Aorta (tissue), 5 donors: ENCODE measurements around the gene DFFB. TPM values are rescaled to one million over a fixed set of nuclear protein-coding genes. Genes with fewer than 3 reads are reported as not detected.
A peak's percentile ranks its signal among the peaks of the same experiment; 100 is the strongest.

Source experiments
- ATAC-seq: fragments of 200-7000 bp; cut with Tn5 transposase; one replicate; pipeline ENCODE4 v1.9.1; 2022; ENCODE audit warnings: moderate library complexity; ENCODE audit not compliant: low FRiP score
- DNase-seq, 2 donors: peaks; one replicate each; pipeline ENCODE4 v3.0.0-alpha.2; 2020
- H3K27ac ChIP-seq, 2 donors: one replicate each; pipeline ENCODE4 v1.5.1; 2013; ENCODE audit warnings: low read length in 2 of 2, mild to moderate bottlenecking in 2 of 2, moderate library complexity in 2 of 2, control low read depth in 1 of 2, inconsistent platforms in 1 of 2, low read depth in 1 of 2
- H3K27me3 ChIP-seq, 2 donors: one replicate each; pipeline ENCODE4 v1.6.1; 2013; ENCODE audit warnings: control low read depth in 1 of 2, low read length in 1 of 2, mild to moderate bottlenecking in 1 of 2, moderate library complexity in 1 of 2; ENCODE audit not compliant: insufficient read depth in 2 of 2, control insufficient read depth in 1 of 2
- H3K36me3 ChIP-seq, 2 donors: one replicate each; pipeline ENCODE4 v1.6.1; 2013; ENCODE audit warnings: control low read depth in 1 of 2, low read length in 1 of 2, mild to moderate bottlenecking in 1 of 2; ENCODE audit not compliant: insufficient read depth in 2 of 2, control insufficient read depth in 1 of 2
- H3K4me1 ChIP-seq, 2 donors: one replicate each; pipeline ENCODE4 v1.6.1; 2013; ENCODE audit warnings: low read length in 2 of 2, control low read depth in 1 of 2, mild to moderate bottlenecking in 1 of 2, moderate library complexity in 1 of 2; ENCODE audit not compliant: insufficient read depth in 2 of 2, control insufficient read depth in 1 of 2
- H3K4me3 ChIP-seq, 2 donors: one replicate each; pipeline ENCODE4 v1.5.1; 2013; ENCODE audit warnings: low read length in 2 of 2, control low read depth in 1 of 2, mild to moderate bottlenecking in 1 of 2
- H3K9me3 ChIP-seq: one replicate; pipeline ENCODE4 v1.6.1; 2013; ENCODE audit warnings: mild to moderate bottlenecking, low read length; ENCODE audit not compliant: control insufficient read depth
- WGBS, 2 donors: extraction: QIAGEN DNeasy Blood & Tissue Kit; methylation state at CpG; one replicate each; pipeline ENCODE4 v1.1.7; 2013; 5-methylcytosine and 5-hydroxymethylcytosine counted together
- intact Hi-C, 2 donors: fragments of 100-400 bp; cut with DNase I; formaldehyde crosslinking; loops; one replicate each; pipeline versions ENCODE4 v1.14.2 to v1.15.0; 2022
- polyA plus RNA-seq, 2 donors: library from polyadenylated mRNA; stranded (reverse); fragments of 200-250 nt; gene quantifications; one replicate each; pipeline ENCODE4 v1.2.3, GENCODE V29; 2013
- total RNA-seq, 2 donors: library from RNA; stranded (reverse); fragmentation: NEBNext Ultra II Directional; extraction: Animal tissue kit (Norgen Biotek cat#: 25700); gene quantifications; one replicate each; pipeline ENCODE4 v1.2.1, GENCODE V29; 2021
- donor health status: healthy with polysubstance abuse.
- donor health status: Bipolar disorder and iron deficiency.
- donor health status: DM: no; HTN: no; CAD: no.
- donor health status: DM: no; HTN: no; CAD: no.
- donor health status: DM: yes; HTN: yes; CAD: no.

Gene DFFB
- total and polyA plus RNA-seq, 4 donors = 4.3 to 10.2 (median 6.9) TPM

GRCh38 chr1:3910857-3911845 is 53.9 kb downstream of the DFFB start:
- intact Hi-C loops = no loop called here
- H3K4me1 ChIP-seq = no peaks in the 10 kb centered on the region
- no peaks in the 10 kb centered on the region for H3K27me3 ChIP-seq
- H3K4me3 ChIP-seq = no peak overlapping the region
- DNase-seq (peak in 1 of 2 donors; percentile 85), ATAC-seq (no peak)
- H3K36me3 ChIP-seq = no peaks in the 10 kb centered on the region
- no peak overlapping the region for H3K27ac ChIP-seq
- H3K9me3 ChIP-seq = no peaks in the 10 kb centered on the region
- 13 to 18% methylated on average over 33 to 35 of the region's 35 CpGs for WGBS, 2 donors

- no peaks in the 10 kb centered on the region for H3K9me3 ChIP-seq
- no peaks in the 10 kb centered on the region for H3K4me1 ChIP-seq
- no peak overlapping the region for H3K4me3 ChIP-seq
- ATAC-seq (no peak), DNase-seq (peak in 1 of 2 donors; percentile 58)
- H3K27ac ChIP-seq = no peak overlapping the region
- no peaks in the 10 kb centered on the region for H3K27me3 ChIP-seq
- WGBS, 2 donors = 87 to 90% methylated on average over 38 of the region's 38 CpGs
- intact Hi-C loops = no loop called here
- H3K36me3 ChIP-seq = no peaks in the 10 kb centered on the region
These were observed 54.9 kb downstream of the DFFB start for GRCh38 chr1:3911981-3912808.

GRCh38 chr1:3912809-3913685 is 55.8 kb downstream of the DFFB start:
- WGBS, 2 donors = 90 to 91% methylated on average over 23 of the region's 23 CpGs
- intact Hi-C loops = no loop called here

GRCh38 chr1:3914331-3914851 is 57.1 kb downstream of the DFFB start:
- Histone ChIP-seq H3K27ac (no peak overlapping the region), H3K9me3 (no peaks in the 10 kb centered on the region), H3K4me1 (no peaks in the 10 kb centered on the region), H3K27me3 (no peaks in the 10 kb centered on the region), H3K4me3 (no peak overlapping the region), H3K36me3 (no peaks in the 10 kb centered on the region)
- intact Hi-C loops = no loop called here
- ATAC-seq (no peak), DNase-seq (peak in 1 of 2 donors; percentile 74)
- 91 to 92% methylated on average over 21 of the region's 21 CpGs for WGBS, 2 donors

More at GRCh38 chr1:3912809-3913685, 55.8 kb downstream of the DFFB start:
- ATAC-seq (no peak), DNase-seq (peak in 1 of 2 donors; percentile 59)
- Histone ChIP-seq H3K36me3 (no peaks in the 10 kb centered on the region), H3K9me3 (no peaks in the 10 kb centered on the region), H3K4me3 (no peak overlapping the region), H3K4me1 (no peaks in the 10 kb centered on the region), H3K27me3 (no peaks in the 10 kb centered on the region), H3K27ac (no peak overlapping the region)

- no peaks in the 10 kb centered on the region for H3K27me3 ChIP-seq
- no peak for ATAC-seq
- H3K27ac ChIP-seq = no peak overlapping the region
- peak in 1 of 2 donors; percentile 56 for DNase-seq
- H3K4me3 ChIP-seq = no peak overlapping the region
- H3K36me3 ChIP-seq = no peaks in the 10 kb centered on the region
- H3K9me3 ChIP-seq = no peaks in the 10 kb centered on the region
- no peaks in the 10 kb centered on the region for H3K4me1 ChIP-seq
- intact Hi-C loops = no loop called here
- WGBS, 2 donors = 90 to 92% methylated on average over 14 of the region's 14 CpGs
These were observed 57.6 kb downstream of the DFFB start for GRCh38 chr1:3914911-3915310.

- no peaks in the 10 kb centered on the region for H3K4me1 ChIP-seq
- no peaks in the 10 kb centered on the region for H3K27me3 ChIP-seq
- intact Hi-C loops = no loop called here
- WGBS, 2 donors = 83 to 84% methylated on average over 15 of the region's 15 CpGs
- no peak overlapping the region for H3K4me3 ChIP-seq
- H3K36me3 ChIP-seq = no peaks in the 10 kb centered on the region
- DNase-seq (peak in 1 of 2 donors; percentile 50), ATAC-seq (no peak)
- H3K27ac ChIP-seq = no peak overlapping the region
- H3K9me3 ChIP-seq = no peaks in the 10 kb centered on the region
These were observed 58.4 kb downstream of the DFFB start for GRCh38 chr1:3915551-3916121.

- Histone ChIP-seq H3K4me3 (no peak overlapping the region), H3K27me3 (no peaks in the 10 kb centered on the region), H3K4me1 (no peaks in the 10 kb centered on the region), H3K36me3 (no peaks in the 10 kb centered on the region), H3K9me3 (no peaks in the 10 kb centered on the region), H3K27ac (no peak overlapping the region)
- ATAC-seq (no peak), DNase-seq (peak in 1 of 2 donors; percentile 47)
- intact Hi-C loops = no loop called here
- 81 to 82% methylated on average over 8 of the region's 8 CpGs for WGBS, 2 donors
These were observed 60.5 kb downstream of the DFFB start for GRCh38 chr1:3917761-3918160.
